HG03378 (cell line): ENCODE results near the gene SNAP29.
"Not testable (repeated sequence)": the region's sequence is repeated elsewhere in the genome, so short reads cannot be mapped to it uniquely, and the experiment has no call there.

Experiments
- ATAC-seq: cut with Tn5 transposase; IDR thresholded peaks from one replicate; pipeline ENCODE4 v1.9.1; 2021; ENCODE audit warnings: mild to moderate bottlenecking, moderate library complexity; ENCODE audit not compliant: unreplicated experiment

The SNAP29 gene

DNA sequence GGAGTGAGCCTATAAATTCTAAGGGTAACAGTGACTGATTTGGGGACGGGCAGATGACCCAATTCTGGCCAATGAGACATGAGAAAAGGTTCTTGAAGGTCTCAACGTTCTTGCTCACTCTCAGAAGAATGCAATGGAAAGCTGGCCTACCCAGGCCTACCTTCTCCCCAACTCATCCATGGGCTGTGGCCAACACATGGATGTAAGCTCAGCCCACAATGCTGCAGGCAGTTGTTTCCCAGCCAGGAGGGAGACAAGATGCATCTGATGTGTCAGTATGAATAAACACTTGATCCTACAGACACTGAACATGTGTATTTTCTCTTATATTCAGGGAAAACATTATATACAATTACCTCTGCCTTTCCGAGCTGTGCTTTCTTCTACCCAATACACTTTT is 24.6 kb upstream of the SNAP29 start:
- ATAC-seq, result no peak

DNA sequence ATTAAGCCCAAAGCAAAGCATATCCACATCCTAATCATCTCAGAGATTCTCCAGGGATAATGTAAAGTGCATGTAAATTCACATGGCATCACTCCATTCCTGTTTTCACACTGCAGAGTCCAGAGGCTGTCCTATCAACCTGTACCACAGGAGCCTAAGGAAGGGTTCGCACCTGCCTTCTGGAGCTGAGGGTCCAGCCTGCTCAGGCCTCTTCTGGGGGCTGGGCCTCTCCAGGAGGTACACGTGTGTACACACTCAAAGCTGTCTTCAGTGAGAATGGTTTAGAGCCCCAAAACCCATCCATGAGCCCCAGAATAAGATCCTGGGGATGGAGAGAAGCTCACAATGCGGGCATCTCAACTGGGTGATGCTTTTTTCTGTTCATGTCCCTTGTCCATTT is 24.1 kb upstream of the SNAP29 start:
- ATAC-seq, result no peak

DNA sequence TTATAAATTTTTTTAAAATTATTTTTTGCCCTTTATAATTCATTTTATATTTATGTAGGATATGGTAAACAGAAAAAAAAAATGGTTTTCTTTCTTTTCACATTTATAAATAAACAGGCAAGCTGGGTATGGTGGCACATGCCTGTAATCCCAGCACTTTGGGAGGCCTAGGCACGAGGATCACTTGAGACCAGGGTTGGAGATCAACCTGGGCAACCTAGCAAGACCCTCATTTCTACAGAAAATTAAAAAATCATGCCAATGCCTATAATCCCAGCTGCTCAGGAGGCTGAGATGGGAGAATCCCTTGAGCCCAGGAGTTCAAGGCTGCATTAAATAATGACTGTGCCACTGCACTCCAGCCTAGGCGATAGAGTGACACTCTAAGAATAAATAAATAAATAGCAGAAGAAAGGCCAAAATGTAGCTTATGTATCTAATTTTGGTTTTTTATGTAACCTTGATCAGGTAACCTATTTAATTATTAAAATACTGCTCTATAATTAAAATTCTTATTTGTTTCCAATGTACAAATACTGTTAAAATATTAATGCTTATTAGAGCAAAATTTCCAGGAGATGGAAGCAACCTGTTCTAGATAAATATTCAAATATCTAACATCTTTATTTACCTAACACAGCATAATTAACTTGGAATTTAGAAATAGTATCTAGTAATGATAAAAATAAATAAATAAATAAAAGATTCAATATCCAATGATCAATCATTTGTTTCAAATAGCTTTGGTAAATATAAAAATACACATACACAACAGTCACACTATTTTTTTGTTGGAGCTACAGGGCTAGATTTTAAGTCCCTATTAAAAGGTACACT is 21.6 kb upstream of the SNAP29 start:
- no peak for ATAC-seq

DNA sequence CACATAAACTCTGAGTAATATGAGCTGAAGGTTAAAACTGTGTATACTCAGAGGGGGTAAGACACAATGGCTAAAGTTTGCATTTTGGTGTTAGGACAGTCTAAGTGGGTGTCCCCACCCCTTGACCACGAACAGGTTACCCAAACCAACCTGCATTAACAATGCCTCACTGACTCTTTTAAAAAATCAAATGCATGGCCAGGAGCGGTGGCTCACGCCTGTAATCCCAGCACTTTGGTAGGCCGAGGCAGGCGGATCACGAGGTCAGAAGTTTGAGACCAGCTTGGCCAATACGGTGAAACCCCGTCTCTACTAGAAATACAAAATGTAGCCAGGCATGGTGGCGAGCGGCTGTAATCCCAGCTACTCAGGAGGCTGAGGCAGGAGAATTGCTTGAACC is 19.5 kb upstream of the SNAP29 start:
- ATAC-seq, result not testable (repeated sequence)

GRCh38 chr22:20839837-20840645 is 18.8 kb upstream of the SNAP29 start:
- ATAC-seq, result no peak

DNA sequence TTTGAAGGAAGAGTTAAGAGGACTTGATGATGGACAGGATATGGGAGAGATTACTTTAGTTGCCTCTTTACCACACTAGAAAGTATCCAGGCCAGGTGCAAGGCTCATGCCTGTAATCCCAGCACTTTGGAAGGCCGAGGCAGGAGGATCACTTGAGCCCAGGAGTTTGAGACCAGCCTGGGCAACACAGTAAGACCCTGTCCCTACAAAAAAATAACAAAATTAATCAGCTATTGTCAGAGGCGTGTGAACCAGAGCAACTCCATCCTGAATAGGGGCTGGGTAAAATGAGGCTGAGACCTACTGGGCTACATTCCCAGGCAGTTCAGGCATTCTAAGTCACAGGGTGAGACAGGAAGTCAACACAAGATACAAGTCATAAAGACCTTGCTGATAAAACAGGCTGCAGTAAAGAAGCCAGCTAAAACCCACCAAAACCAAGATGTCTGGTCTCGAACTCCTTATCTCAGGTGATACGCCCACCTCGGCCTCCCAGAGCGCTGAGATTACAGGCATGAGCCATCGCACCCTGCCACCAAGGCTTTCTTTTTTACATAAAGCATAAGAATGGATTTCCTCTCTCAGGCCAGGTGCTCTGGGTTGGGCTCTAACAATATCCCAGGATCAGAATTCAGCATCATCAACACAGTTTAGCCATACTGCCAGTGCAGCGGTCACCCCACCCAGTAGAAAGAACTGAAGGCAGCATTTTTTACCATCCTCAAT is 18.0 kb upstream of the SNAP29 start:
- no peak for ATAC-seq

- ATAC-seq, result no peak
Measured at GRCh38 chr22:20843501-20843900, 15.3 kb upstream of the SNAP29 start.

DNA sequence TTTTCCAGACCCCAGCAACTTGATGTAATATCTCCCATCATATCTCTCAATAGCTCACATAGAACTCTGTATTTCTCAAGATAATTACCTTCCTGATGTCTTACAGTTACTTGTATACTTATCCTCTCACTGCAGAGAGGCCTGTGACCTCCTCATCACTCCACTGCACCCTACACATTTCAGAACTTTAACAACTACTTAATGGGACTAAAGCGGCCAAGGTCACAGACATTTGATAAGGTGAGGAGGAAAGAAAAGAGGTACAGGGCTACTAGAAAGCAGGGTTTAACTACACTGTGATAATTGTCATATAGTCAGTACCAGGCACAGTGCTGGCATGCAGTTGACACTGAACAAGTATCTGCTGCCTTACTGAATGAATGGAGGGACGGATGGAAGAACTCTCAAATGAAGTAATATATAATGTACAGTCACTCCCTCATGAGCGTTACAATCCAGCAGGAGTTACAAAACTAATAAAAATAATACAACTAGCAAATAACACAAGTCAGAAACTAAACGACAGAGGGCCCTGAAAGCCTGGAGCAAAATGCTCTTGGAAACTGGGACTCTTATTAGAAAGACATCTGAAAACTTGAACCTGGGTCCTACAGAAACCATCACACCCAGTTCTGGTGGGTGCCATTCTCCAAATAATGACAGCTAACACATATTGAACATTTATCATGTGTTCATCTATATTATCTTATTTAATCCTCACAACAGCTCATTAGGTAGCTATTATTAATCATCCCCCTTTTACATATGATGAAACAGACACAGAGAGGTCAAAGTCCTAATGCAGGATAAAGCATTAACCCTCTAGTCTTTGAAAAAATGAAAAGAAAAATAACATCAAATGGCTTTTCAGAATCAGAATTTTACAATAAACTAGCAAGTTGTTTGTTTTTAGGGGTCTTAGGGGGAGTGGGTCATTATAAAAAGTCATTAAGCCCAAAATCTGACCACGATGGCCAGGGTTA is 14.5 kb upstream of the SNAP29 start:
- ATAC-seq, result no peak

GRCh38 chr22:20847318-20847822 is 11.4 kb upstream of the SNAP29 start:
- no peak for ATAC-seq

DNA sequence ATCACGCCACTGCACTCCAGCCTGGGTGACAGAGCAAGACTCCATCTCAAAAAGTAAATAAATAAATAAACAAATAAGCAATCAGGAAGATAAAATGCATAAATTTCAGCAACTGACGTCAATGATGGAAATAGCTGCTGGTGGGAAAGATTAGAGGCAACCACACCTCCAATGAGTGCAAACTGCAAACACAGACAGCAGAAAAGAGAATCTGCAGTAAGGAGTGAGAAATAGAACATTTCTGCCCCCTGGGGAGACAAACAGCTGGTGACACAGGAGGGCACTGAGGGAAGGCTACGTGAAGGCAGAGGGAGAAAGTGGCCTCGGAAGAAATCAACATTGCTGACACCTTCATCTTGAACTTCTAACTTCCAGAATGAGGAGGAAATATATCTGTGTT is 6.7 kb upstream of the SNAP29 start:
- no peak for ATAC-seq

GRCh38 chr22:20852503-20852902 is 6.3 kb upstream of the SNAP29 start:
- ATAC-seq, result no peak

GRCh38 chr22:20853236-20853660 is 5.6 kb upstream of the SNAP29 start:
- no peak for ATAC-seq

GRCh38 chr22:20857247-20857643 is 1.6 kb upstream of the SNAP29 start:
- ATAC-seq, result no peak

GRCh38 chr22:20857838-20858614 is 781 bp upstream of the SNAP29 start:
- ATAC-seq, result peak; percentile 34

GRCh38 chr22:20859615-20860014 is 808 bp downstream of the SNAP29 start:
- ATAC-seq, result no peak

GRCh38 chr22:20862540-20862939 is 3.7 kb downstream of the SNAP29 start:
- ATAC-seq, result no peak

- no peak for ATAC-seq
Measured at GRCh38 chr22:20863366-20863765, 4.6 kb downstream of the SNAP29 start.

DNA sequence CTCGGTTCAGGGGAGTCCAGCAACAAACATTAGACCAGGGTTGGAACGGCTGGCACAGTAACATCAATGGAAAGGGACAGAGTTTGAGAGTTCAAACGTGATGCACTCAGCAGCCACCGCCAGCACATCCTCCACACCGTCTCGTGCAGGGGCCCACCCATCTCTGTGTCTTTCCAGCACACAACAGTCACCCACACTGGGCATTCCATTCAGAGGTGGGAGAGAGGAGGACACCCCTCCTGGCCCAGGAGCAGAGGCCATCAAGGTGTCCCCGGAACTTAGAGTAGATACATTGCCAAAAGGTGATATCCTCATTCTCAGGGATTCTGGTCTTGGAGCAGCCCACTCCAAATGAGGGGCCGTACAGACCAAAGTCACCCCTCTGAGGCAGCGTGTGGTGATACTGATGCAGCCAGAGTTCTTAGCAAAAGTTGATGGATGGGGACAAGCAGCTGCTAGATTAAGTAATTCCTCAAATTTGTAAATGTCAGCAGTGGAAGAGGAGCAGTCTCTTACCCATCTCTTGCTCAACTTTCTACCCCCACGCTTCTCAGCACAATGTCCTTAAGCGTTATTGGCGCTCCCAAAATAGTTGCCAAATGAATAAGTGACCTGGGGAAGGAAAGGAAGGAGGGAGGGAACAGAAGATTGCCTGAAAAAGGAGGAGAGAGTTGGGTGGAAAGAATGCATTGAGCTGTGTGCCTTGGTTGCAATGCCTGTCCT is 5.5 kb downstream of the SNAP29 start:
- no peak for ATAC-seq

GRCh38 chr22:20865331-20865730 is 6.5 kb downstream of the SNAP29 start:
- no peak for ATAC-seq
